HG02840 (cell line): ENCODE data around the gene DHDH.
"Not testable (repeated sequence)": the region's sequence is repeated elsewhere in the genome, so short reads cannot be mapped to it uniquely, and the experiment has no call there.

Experiments used
- ATAC-seq: cut with Tn5 transposase; IDR thresholded peaks from one replicate; pipeline ENCODE4 v1.9.1; 2021; ENCODE audit warnings: mild to moderate bottlenecking, moderate library complexity, moderate number of reproducible peaks; ENCODE audit not compliant: unreplicated experiment, low FRiP score

Gene DHDH

DNA sequence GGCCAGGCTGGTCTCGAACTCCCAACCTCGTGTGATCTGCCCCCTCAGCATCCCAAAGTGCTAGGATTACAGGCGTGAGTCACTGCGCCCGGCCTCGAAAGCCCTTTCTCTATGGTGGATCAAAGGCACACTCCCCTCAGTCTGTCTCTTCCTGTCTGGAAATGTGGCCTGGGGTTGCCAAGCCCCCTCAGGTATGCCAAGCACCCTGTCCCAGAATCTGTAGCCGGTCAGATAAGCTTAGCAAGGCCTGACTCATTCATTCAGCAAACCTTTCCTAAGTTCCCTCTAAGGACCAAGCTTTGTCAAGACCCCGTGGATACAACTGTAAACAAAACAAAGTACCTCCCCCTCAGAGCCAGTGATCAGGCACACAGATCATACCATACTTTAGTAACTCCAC lies 19.3 kb upstream of the DHDH start:
- ATAC-seq: no peak

DNA sequence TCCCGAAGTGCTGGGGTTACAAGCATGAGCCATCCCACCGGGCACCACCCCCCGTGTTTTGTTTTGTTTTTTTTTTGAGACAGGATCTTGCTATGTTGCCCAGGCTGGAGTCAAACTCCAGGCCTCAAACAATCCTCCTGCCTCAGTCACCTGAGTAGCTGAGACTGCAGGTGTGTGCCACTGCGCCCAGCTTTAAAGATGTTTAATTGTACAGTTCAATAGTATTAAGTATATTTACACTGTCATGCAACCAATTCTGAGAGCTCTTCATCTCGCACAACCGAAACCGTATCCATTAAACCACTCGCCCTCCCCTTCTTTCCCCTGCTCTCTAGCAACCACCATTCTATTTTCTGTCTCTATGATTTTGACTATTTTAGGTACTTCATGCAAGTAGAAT lies 17.7 kb upstream of the DHDH start:
- ATAC-seq: no peak

DNA sequence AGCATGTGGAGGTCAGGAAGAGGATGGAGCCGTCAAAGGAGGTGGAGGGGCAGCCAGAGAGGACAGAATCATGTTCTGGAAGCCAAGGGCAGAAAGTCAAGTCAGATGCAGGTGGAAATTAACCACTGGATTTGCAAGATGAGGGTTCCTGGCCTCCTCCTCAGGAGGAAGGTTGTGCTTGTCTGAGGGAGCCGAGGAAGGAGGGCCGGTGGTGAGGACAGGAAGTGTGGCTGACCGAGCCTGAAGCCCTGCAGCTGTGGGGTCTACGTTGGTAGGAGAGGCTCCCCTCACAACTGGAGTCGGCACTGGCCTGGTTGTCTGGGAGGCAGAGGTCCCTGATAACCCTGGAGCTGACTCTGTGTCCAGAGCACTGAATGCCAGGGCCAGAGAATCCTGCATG lies 15.4 kb upstream of the DHDH start:
- no peak for ATAC-seq

DNA sequence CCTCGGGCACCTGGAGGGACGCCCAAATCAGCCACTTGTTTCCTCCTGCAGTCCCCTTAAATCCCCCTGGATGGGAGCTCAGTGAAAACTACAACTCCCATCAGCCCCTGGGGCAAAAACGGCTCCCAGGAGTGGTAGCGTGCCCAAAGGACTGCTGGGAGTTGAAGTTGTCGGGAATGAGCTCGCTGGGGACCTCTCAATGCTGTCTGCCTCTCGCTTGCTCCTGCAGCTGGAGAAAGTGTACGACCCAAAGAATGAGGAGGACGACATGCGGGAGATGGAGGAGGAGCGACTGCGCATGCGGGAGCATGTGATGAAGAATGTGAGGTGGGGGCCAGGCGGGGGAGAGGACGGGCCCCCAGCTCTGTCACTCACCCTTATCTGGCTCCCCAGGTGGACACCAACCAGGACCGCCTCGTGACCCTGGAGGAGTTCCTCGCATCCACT lies 14.7 kb upstream of the DHDH start:
- no peak for ATAC-seq

DNA sequence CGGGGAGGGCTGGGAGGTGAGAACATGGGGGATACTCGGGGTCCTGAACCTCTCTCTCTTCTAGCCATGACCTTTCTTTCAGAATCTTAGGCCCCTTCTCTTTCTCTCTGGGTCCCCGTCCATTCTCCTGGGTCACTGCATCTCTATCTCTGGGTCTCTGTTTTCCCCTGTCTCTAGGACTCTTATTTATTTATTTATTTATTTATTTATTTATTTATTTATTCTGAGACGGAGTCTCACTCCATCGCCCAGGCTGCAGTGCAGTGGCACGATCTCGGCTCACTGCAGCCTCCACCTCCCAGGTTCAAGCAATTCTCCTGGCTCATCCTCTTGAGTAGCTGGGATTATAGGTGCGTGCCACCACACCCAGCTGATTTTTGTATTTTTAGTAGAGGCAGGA lies 14.2 kb upstream of the DHDH start:
- ATAC-seq: not testable (repeated sequence)

DNA sequence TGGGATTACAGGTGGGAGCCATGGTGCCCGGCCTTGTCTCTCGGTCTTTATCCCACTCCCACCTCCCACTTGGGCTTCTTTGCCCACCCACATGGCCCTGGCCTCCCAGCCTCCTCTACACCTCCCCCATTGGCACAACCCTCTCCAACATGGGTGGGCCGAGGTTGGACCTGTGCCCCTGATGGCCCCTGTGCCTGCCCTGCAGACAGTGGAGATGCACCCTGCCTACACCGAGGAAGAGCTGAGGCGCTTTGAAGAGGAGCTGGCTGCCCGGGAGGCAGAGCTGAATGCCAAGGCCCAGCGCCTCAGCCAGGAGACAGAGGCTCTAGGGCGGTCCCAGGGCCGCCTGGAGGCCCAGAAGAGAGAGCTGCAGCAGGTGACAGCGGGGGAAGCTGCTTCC lies 12.6 kb upstream of the DHDH start:
- ATAC-seq: no peak

DNA sequence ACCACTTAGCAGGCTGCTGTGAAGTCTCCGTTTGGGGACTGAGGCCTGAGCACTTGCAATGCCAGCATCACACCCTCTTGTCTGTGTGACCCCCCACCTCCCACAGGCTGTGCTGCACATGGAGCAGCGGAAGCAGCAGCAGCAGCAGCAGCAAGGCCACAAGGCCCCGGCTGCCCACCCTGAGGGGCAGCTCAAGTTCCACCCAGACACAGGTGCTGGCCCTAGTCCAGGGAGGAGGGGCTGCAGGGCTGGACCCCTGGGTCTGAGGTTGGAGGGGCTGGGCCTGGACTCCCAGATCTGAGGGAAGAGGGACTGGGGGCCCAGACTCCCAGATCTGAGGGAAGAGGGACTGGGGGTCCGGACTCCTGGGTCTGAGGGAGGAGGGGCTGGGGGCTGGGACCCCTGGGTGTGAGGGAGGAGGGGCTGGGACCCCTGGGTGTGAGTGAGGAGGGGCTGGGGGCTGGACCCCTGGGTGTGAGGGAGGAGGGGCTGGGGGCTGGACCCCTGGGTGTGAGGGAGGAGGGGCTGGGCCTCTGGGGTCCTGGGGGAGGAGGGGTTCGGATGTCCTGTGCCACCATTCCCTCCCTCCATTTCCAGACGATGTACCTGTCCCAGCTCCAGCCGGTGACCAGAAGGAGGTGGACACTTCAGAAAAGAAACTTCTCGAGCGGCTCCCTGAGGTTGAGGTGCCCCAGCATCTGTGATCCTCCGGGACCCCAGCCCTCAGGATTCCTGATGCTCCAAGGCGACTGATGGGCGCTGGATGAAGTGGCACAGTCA lies 11.6 kb upstream of the DHDH start:
- no peak for ATAC-seq

DNA sequence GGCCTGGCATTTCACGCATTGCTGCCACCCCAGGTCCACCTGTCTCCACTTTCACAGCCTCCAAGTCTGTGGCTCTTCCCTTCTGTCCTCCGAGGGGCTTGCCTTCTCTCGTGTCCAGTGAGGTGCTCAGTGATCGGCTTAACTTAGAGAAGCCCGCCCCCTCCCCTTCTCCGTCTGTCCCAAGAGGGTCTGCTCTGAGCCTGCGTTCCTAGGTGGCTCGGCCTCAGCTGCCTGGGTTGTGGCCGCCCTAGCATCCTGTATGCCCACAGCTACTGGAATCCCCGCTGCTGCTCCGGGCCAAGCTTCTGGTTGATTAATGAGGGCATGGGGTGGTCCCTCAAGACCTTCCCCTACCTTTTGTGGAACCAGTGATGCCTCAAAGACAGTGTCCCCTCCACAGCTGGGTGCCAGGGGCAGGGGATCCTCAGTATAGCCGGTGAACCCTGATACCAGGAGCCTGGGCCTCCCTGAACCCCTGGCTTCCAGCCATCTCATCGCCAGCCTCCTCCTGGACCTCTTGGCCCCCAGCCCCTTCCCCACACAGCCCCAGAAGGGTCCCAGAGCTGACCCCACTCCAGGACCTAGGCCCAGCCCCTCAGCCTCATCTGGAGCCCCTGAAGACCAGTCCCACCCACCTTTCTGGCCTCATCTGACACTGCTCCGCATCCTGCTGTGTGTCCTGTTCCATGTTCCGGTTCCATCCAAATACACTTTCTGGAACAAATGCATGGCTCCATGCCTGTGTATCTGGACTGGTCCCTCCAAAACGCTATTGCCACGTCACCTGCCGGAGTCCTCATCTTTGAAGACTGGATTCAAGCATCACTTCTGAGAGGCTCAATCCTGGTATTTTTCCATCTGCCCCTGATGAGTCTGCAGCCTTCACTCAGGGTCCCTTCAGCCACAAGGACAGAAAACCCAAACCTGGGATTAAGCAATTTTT lies 10.7 kb upstream of the DHDH start:
- no peak for ATAC-seq

DNA sequence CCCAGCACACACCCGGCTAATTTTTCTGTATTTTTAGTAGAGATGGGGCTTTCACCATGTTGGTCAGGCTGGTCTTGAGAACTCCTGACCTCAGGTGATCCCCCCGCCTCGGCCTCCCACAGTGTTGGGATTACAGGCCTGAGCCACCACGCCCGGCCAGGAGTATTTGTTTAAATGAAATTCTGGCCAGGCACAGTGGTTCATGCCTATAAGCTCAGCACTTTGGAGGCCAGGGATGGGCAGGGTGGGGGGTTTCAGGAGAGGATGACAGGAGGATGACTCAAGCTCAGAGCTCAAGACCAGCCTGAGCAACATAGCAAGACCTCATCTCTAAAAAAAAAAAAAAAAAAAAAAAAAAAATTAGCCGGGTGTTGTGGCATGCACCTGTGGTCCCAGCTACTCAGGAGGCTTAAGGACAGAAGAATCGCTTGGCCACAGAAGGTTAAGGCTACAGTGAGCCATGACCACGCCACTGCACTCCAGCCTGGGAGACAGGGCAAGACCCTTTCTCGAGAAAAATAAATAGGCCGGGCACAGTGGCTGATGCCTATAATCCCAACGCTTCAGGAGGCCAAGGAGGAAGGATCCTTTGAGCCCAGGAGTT lies 8.2 kb upstream of the DHDH start:
- ATAC-seq: no peak

DNA sequence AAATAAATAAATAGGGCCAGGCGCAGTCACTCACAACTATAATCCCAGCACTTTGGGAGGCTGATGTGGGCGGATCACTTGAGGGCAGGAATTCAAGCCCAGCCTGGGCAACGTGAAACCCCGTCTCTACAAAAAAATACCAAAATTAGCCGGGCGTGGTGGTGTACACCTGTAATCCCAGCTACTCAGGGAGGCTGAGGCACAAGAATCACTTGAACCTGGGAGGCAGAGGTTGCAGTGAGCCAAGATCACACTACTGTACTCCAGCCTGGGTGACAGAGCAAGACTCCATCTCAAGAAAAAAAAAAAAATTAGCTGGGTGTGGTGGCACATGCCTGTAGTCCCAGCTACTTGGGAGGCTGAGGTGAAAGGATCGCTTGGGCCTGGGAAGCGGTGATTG lies 7.6 kb upstream of the DHDH start:
- ATAC-seq: not testable (repeated sequence)

DNA sequence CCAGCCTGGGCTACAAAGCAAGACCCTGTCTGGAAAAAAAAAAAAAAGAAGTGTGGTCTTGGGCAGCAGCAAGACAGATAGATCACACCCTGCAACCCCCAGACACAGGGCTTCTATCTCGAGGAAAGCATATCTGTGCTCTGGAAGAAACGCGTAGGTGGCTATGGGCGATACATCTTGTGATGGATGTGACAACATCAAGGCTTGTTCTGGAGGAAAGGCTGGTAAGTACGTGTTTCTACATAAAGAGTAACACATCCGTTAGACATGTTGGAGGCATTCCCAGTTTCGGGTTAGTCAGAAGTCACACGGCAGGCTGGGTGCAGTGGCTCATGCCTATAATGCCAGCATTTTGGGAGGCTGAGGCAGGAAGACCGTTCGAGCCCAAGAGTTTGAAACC lies 6.6 kb upstream of the DHDH start:
- ATAC-seq: no peak

DNA sequence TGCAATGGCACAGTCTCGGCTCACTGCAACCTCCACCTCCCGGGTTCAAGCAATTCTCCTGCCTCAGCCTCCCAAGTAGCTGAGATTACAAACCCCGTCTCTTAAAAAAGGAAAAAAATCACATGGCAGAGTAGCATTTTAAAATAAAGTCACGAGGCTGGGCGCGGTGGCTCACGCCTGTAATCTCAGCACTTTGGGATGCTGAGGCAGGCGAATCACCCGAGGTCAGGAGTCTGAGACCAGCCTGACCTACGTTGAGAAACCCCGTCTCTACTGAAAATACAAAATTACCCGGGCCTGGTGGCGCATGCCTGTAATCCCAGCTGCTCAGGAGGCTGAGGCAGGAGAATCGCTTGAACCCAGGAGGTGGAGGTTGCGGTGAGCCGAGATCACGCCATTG lies 5.8 kb upstream of the DHDH start:
- not testable (repeated sequence) for ATAC-seq

DNA sequence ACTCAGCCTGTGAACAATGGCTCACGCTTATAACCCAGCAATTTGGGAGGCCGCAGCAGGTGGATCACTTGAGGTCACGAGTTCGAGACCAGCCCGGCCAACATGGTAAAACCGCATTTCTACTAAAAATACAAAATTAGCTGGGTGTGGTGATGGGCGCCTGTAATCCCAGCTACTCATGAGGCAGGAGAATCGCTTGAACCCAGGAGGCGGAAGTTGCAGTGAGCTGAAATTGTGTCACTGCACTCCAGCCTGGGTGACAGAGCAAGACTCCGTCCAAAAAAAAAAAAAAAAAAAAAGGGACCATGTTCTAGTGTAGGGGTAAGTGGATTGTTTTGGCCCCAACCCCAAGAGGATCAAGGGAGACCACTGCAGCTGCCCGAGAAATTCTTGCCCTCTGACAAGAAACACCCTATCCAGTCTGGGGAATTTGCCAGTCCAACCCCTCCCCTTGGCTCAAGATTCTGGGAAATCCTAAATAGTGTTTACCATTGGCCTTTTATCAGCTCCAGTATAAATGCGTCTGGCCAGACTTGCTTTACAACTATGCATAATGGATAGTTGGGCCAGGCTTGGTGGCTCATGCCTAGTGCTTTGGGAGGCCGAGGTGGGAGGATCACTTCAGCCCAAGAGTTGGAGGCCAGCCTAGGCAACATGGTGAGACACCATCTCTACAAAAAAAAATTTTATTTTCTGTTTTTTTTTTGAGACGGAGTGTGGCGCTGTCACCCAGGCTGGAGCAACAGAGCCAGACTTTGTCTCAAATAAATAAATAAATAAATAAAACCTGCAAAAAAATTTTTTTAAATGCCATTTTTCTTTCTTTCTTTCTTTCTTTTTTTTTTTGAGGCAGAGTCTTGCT lies 5.1 kb upstream of the DHDH start:
- no peak for ATAC-seq

DNA sequence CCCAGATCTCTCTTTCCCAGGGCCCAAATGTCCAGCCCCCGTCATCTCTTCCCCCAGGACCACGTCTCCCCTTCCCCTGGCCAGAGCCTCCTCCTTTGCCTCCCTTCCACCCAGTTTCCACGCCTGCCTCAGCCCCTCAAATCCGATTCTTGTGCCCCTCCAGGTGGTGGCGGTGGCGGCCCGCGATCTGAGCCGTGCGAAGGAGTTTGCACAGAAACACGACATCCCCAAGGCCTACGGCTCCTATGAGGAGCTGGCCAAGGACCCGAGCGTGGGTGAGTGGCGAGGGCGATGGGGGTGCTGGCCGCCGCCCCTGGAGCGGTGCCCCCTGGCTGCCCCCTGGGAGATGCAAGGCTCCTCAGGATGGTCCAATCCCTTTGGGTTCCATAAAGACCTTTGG lies 1.3 kb downstream of the DHDH start:
- ATAC-seq: no peak

DNA sequence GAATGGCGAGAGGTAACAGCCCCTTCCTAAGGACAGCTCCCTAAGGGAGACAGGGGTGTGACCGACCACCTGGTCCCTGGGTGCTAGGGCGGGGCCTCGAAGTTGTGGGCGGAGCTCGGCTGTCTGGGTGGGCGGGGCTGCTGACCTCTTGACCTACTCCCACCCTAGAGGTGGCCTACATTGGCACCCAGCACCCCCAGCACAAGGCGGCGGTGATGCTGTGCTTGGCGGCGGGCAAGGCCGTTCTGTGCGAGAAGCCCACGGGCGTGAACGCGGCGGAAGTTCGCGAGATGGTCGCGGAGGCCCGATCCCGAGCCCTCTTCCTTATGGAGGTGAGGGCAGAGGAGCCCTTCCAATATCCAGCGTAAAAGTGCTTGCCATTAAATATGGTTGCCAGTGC lies 2.4 kb downstream of the DHDH start:
- no peak for ATAC-seq

DNA sequence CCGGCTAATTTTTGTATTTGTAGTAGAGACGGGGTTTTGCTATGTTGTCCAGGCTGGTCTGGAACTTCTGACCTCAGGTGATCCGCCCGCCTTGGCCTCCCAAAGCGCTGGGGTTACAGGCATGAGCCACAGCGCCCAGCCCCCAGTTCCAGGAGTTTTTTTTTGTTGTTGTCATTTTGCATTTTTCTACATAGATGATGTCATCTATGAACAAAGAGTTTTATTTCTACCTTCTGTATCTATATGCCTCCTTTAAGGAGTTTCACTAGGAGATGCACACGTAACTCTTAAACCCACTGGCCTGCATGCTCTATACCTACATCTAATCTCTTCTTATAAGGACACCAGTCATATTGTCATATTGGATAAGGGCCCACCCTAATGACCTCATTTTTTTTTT lies 4.8 kb downstream of the DHDH start:
- no peak for ATAC-seq

DNA sequence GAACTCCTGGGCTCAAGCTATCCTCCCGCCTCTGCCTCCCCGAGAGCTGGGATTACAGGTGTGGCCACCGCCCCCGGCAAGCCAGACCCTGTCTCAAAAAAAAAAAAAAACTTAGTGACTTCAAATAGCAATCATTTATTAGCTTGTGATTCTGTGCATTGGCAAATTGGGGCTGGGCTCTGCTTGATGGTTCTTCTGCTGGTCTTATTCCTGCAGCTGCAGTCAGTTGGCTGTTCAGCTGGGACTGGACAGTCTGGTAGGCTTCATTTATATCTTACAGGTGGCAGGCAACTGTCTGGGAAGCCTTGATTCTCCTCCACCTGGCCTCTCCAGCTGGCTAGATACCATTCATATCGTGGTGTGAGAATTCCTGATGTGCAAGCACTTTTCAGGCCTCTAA lies 7.4 kb downstream of the DHDH start:
- no peak for ATAC-seq

DNA sequence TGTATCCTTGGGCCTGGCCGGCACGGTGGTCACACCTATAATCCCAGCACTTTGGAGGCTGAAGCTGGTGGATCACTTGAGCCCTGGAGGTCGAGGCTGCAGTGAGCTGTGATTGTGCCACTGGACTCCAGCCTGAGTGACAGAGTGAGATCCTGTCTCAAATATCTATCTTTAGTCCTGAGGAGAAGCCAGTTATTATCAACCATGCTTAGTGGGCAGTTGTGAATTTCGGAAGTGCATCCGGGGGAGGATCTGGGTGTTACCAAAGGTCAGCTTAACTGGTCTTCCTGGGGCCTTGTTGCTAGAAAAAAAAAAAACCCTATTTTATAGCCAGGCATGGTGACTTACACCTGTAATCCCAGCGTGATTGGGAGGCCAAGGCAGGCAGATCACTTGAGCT lies 9.6 kb downstream of the DHDH start:
- no peak for ATAC-seq

DNA sequence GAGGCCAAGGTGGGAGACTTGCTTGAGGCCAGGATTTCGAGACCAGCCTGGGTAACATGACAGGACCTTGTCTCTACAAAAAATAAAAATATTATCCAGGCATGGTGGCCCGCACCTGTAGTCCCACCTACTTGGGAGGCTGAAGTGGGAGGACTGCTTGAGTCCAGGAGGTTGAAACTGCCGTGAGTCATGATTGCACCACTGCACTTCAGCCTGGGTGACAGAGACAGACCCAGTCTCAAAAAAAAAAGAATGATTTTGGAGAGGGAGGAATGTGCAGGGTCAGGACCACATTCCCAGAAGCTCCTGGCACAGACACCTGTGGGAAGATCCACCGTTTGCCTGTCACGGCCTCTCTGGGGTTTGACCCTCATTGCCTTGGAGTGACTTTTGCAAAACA lies 11.9 kb downstream of the DHDH start:
- ATAC-seq: no peak

DNA sequence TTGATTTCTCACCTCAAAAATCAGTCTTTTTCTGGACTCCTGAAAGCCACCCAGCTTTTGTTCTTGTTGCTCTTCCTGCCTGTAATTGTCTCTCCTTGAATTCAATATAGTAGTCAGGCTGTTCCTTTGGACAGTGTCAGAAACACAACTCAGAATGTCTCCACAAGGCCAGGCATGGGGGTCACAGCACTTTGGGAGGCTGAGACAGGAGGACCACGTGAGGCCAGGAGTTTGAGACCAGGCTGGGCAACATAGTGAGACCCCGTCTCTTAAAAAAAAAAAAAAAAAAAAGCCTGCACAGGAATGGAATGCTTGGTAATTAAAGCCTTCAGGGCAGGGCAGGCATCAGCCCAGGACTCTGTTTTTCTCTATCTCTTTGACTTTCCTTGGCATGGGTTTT lies 12.3 kb downstream of the DHDH start:
- no peak for ATAC-seq
